Body of pancreas (tissue), 4 donors: ENCODE results near the gene MAT2A.

Source experiments
- POLR2A ChIP-seq, 3 donors: fragments of 450-650 bp; IDR thresholded peaks; one replicate each; pipeline ENCODE4 v1.6.1; 2016; ENCODE audit warnings: antibody characterized with exemption in 3 of 3, mild to moderate bottlenecking in 2 of 3
- TF ChIP-seq, protein P1 (sequence below), 7 experiments: fragments of 450-650 bp in 4 of 7; fragments of 200-600 bp in 3 of 7; sonication (generic) in 3 of 7; IDR thresholded peaks; one replicate each; pipeline ENCODE4 v1.5.1; 2016 to 2019; ENCODE audit warnings: antibody characterized with exemption in 7 of 7

DNA sequence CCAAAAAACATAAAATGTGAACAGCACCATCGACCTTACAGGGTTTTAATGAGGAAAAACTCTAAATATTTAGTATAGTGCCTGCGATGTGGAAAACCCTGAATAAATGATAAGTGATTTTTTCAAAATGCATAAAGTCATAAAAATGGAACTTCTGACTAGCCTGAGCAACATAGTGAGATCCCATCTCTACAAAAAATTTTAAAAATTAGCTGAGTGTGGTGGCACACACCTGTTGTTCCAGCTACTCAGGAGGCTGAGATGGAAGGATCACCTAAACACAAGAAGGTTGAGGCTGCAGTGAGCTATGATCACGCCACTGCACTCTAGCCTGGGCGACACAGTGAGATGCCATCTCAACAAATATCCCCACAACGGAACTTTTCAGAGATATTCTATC lies 18.2 kb downstream of the MAT2A start:
- TF ChIP-seq, protein P1, sequence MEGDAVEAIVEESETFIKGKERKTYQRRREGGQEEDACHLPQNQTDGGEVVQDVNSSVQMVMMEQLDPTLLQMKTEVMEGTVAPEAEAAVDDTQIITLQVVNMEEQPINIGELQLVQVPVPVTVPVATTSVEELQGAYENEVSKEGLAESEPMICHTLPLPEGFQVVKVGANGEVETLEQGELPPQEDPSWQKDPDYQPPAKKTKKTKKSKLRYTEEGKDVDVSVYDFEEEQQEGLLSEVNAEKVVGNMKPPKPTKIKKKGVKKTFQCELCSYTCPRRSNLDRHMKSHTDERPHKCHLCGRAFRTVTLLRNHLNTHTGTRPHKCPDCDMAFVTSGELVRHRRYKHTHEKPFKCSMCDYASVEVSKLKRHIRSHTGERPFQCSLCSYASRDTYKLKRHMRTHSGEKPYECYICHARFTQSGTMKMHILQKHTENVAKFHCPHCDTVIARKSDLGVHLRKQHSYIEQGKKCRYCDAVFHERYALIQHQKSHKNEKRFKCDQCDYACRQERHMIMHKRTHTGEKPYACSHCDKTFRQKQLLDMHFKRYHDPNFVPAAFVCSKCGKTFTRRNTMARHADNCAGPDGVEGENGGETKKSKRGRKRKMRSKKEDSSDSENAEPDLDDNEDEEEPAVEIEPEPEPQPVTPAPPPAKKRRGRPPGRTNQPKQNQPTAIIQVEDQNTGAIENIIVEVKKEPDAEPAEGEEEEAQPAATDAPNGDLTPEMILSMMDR (IDR thresholded peaks at IDR 0.05) = no peak
- no peak for TF ChIP-seq POLR2A (IDR thresholded peaks at IDR 0.05)
